ENCODE results near the gene TRAF4. TPM values are rescaled to one million over a fixed set of nuclear protein-coding genes. Genes with fewer than 3 reads are reported as not detected.

TRAF4 gene
- total and polyA plus RNA-seq, 10 of the 15 experiments (the other 5 are each of a cell fraction or from before 2014, with no cell fraction given), result 3.7 to 197 (median 66.4) TPM

DNA sequence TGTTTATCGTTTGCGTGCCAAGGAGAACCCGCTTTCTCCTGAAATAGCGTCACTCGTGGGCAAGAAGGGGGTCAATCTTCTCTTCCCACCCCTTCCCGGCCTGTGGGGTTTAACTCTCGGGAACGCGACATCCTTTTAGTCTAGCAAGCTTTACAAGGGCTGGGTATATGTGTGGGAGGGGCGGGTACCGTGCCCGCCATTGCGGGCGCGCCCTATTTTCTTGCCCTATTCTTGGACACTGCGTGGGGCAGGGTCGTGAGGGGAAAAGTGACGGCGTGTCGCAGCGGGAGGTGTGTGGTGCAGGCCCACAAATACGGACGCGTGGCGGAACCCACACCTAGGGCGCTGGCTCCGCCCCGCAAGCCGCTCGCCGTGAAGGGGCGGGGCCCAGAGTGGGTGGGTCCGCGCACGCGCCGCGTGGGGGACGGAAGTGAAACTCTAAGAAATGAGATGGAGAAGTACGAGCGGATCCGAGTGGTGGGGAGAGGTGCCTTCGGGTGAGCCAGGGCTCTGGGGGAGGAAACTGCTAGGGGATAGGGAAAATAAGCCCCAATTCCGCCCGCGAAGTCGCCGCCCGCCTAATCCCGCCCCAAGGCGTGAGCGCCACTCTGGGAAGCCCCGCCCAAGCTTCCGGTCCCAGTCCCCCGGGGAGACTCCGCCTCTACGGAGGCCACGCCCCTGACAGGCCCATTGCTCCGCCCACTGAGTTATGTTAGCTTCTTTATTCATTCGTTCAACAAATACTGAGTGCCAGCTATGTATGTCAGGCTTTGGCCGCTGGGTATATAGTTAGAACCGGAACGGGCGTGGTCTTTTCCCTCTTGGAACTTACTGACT lies 15.2 kb upstream of the TRAF4 start, which contains the start of gene NEK8 (continued):
- TF ChIP-seq, protein P1, sequence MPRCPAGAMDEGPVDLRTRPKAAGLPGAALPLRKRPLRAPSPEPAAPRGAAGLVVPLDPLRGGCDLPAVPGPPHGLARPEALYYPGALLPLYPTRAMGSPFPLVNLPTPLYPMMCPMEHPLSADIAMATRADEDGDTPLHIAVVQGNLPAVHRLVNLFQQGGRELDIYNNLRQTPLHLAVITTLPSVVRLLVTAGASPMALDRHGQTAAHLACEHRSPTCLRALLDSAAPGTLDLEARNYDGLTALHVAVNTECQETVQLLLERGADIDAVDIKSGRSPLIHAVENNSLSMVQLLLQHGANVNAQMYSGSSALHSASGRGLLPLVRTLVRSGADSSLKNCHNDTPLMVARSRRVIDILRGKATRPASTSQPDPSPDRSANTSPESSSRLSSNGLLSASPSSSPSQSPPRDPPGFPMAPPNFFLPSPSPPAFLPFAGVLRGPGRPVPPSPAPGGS (IDR thresholded peaks at IDR 0.05; ENCODE audit: borderline replicate concordance, insufficient read depth, low read depth, low read length, poor library complexity, severe bottlenecking), result no peak
- TF ChIP-seq EED (IDR thresholded peaks at IDR 0.05; ENCODE audit: low read depth), result peak; percentile 2; the same call in 1 of the 2 replicates
- TF ChIP-seq, protein P2, sequence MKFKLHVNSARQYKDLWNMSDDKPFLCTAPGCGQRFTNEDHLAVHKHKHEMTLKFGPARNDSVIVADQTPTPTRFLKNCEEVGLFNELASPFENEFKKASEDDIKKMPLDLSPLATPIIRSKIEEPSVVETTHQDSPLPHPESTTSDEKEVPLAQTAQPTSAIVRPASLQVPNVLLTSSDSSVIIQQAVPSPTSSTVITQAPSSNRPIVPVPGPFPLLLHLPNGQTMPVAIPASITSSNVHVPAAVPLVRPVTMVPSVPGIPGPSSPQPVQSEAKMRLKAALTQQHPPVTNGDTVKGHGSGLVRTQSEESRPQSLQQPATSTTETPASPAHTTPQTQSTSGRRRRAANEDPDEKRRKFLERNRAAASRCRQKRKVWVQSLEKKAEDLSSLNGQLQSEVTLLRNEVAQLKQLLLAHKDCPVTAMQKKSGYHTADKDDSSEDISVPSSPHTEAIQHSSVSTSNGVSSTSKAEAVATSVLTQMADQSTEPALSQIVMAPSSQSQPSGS (IDR thresholded peaks at IDR 0.05; ENCODE audit: low read length), result no peak
- peak; percentile 91 for TF ChIP-seq POLR2A (IDR thresholded peaks at IDR 0.05; ENCODE audit: low read depth, low read length)
- peak; percentile 42; the same call in 1 of the 2 replicates for TF ChIP-seq TBL1XR1 (IDR thresholded peaks at IDR 0.05; ENCODE audit: low read depth, low read length)
- TF ChIP-seq SIX5 (IDR thresholded peaks at IDR 0.05; ENCODE audit: low read depth, low read length, severe bottlenecking), result no peak
- TF ChIP-seq, protein P3, sequence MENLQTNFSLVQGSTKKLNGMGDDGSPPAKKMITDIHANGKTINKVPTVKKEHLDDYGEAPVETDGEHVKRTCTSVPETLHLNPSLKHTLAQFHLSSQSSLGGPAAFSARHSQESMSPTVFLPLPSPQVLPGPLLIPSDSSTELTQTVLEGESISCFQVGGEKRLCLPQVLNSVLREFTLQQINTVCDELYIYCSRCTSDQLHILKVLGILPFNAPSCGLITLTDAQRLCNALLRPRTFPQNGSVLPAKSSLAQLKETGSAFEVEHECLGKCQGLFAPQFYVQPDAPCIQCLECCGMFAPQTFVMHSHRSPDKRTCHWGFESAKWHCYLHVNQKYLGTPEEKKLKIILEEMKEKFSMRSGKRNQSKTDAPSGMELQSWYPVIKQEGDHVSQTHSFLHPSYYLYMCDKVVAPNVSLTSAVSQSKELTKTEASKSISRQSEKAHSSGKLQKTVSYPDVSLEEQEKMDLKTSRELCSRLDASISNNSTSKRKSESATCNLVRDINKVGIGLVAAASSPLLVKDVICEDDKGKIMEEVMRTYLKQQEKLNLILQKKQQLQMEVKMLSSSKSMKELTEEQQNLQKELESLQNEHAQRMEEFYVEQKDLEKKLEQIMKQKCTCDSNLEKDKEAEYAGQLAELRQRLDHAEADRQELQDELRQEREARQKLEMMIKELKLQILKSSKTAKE (IDR thresholded peaks at IDR 0.05; ENCODE audit: low read depth, poor library complexity, severe bottlenecking), result no peak
- TF ChIP-seq TCF12 (IDR thresholded peaks at IDR 0.05; ENCODE audit: low read depth, low read length), result 0 out of 2 replicates have a peak, but pooled peaks have one; percentile 6
- TF ChIP-seq BHLHE40 (IDR thresholded peaks at IDR 0.05; ENCODE audit: borderline replicate concordance in 1 of 2, low read depth in 2 of 2, low read length in 1 of 2), result peak; percentile 53 to 63
- TF ChIP-seq, protein P4, sequence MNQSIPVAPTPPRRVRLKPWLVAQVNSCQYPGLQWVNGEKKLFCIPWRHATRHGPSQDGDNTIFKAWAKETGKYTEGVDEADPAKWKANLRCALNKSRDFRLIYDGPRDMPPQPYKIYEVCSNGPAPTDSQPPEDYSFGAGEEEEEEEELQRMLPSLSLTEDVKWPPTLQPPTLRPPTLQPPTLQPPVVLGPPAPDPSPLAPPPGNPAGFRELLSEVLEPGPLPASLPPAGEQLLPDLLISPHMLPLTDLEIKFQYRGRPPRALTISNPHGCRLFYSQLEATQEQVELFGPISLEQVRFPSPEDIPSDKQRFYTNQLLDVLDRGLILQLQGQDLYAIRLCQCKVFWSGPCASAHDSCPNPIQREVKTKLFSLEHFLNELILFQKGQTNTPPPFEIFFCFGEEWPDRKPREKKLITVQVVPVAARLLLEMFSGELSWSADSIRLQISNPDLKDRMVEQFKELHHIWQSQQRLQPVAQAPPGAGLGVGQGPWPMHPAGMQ (IDR thresholded peaks at IDR 0.05; ENCODE audit: borderline replicate concordance), result 0 out of 2 replicates have a peak, but pooled peaks have one; percentile 38
- TF ChIP-seq EGR1 (IDR thresholded peaks at IDR 0.05; ENCODE audit: borderline replicate concordance in 1 of 2, low read depth in 2 of 2, low read length in 2 of 2), result no peak
- no peak for TF ChIP-seq CBX3 (IDR thresholded peaks at IDR 0.05; ENCODE audit: borderline replicate concordance, low read depth)
- no peak for TF ChIP-seq NFYA (IDR thresholded peaks at IDR 0.05; ENCODE audit: borderline replicate concordance, low read depth, low read length)
- TF ChIP-seq MTA2 (IDR thresholded peaks at IDR 0.05; ENCODE audit: low read depth), result peak; percentile 66; the same call in 1 of the 2 replicates
- TF ChIP-seq IKZF1 (conservative IDR thresholded peaks at IDR 0.05), result peak; percentile 88
- no peak for TF ChIP-seq JUNB (IDR thresholded peaks at IDR 0.05)
- TF ChIP-seq, protein P5, sequence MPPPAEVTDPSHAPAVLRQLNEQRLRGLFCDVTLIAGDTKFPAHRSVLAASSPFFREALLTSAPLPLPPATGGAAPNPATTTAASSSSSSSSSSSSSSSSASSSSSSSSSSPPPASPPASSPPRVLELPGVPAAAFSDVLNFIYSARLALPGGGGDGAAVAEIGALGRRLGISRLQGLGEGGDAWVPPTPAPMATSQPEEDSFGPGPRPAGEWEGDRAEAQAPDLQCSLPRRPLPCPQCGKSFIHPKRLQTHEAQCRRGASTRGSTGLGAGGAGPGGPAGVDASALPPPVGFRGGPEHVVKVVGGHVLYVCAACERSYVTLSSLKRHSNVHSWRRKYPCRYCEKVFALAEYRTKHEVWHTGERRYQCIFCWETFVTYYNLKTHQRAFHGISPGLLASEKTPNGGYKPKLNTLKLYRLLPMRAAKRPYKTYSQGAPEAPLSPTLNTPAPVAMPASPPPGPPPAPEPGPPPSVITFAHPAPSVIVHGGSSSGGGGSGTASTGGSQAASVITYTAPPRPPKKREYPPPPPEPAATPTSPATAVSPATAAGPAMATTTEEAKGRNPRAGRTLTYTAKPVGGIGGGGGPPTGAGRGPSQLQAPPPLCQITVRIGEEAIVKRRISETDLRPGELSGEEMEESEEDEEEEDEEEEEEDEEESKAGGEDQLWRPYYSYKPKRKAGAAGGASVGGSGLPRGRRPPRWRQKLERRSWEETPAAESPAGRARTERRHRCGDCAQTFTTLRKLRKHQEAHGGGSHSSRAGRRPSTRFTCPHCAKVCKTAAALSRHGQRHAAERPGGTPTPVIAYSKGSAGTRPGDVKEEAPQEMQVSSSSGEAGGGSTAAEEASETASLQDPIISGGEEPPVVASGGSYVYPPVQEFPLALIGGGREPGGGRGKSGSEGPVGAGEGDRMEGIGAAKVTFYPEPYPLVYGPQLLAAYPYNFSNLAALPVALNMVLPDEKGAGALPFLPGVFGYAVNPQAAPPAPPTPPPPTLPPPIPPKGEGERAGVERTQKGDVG (CRISPR knock-in tag; IDR thresholded peaks at IDR 0.05), result no peak
- TF ChIP-seq RBBP5 (conservative IDR thresholded peaks at IDR 0.05), result no peak
- peak; percentile 74 for TF ChIP-seq POLR2AphosphoS5 (IDR thresholded peaks at IDR 0.05; ENCODE audit: low read length)
